K562 (cell line): ENCODE measurements around the gene EPOP. TPM values are rescaled to one million over a fixed set of nuclear protein-coding genes. Genes with fewer than 3 reads are reported as not detected.

Experiments used
- C11orf30 ChIP-seq: fragments of 450-650 bp; IDR thresholded peaks from 2 replicates; pipeline ENCODE4 v1.6.1; 2016; ENCODE audit warnings: low read depth, mild to moderate bottlenecking
- EWSR1 ChIP-seq: fragments of 450-650 bp; IDR thresholded peaks from 2 replicates; pipeline ENCODE4 v1.6.1; 2018; ENCODE audit warnings: borderline replicate concordance, mild to moderate bottlenecking, low read depth, moderate library complexity; ENCODE audit not compliant: partially characterized antibody
- KDM4B ChIP-seq, 2 experiments: fragments of 450-650 bp in 1 of 2; sonication (generic) in 1 of 2; IDR thresholded peaks; 2 replicates each; pipeline ENCODE4 v1.6.1; 2016 to 2017; ENCODE audit warnings: borderline replicate concordance in 2 of 2, antibody characterized with exemption in 1 of 2, low read depth in 1 of 2, mild to moderate bottlenecking in 1 of 2
- MXI1 ChIP-seq: IDR thresholded peaks from 2 replicates; pipeline ENCODE4 v1.6.1; 2011; ENCODE audit warnings: low read depth, mild to moderate bottlenecking, improper control_type of control experiment, low read length
- SMAD2 ChIP-seq: fragments of 150-350 bp; IDR thresholded peaks from 2 replicates; pipeline ENCODE4 v1.6.1; 2014; ENCODE audit warnings: low read depth, mild to moderate bottlenecking, low read length
- SMAD3 ChIP-seq: fragments of 450-650 bp; formaldehyde crosslinking; conservative IDR thresholded peaks from 2 replicates; pipeline ENCODE4 v1.4.0; 2020; ENCODE audit warnings: mild to moderate bottlenecking
- TRIM28 ChIP-seq: fragments of 450-650 bp; IDR thresholded peaks from 2 replicates; pipeline ENCODE4 v1.6.1; 2017
- ZNF3 ChIP-seq: fragments of 250-450 bp; sonication (Bioruptor Pico); IDR thresholded peaks from 2 replicates; pipeline ENCODE4 v1.5.0; 2021; ENCODE audit warnings: mild to moderate bottlenecking, moderate library complexity
- ZNF507 ChIP-seq: conservative IDR thresholded peaks from 2 replicates; pipeline ENCODE4 v1.6.1; 2017; ENCODE audit warnings: missing genetic modification characterization, missing compliant biosample characterization
- polyA plus RNA-seq, 8 experiments: library from polyadenylated mRNA; depleted of rRNA in 4 of 8; stranded (reverse) in 5 of 8; unstranded in 3 of 8; fragments of >200 nt; fragmentation: Nextera tagmentation in 2 of 8; fragmentation: Illumina TruSeq in 1 of 8; extraction: Ambion mirVana in 2 of 8; extraction: Trizol in 1 of 8; gene quantifications; 2 replicates each; pipeline versions ENCODE4 v1.2.1 to v1.2.3, GENCODE V29; 2011 to 2014; ENCODE audit warnings: inconsistent platforms in 1 of 8, missing spikeins in 1 of 8
- total RNA-seq, 7 experiments: library from RNA; depleted of rRNA in 6 of 7; stranded (reverse); fragments of >200 nt in 6 of 7; fragmentation: Illumina TruSeq in 2 of 7; extraction: Trizol in 2 of 7; gene quantifications; 2 replicates each; pipeline versions ENCODE4 v1.2.1 to v1.2.3, GENCODE V29; 2011 to 2021; ENCODE audit warnings: low replicate concordance in 1 of 7
- TF ChIP-seq, protein P1 (sequence below): fragments of 250-450 bp; sonication (Bioruptor Pico); IDR thresholded peaks from 2 replicates; pipeline ENCODE4 v1.5.0; 2021
- TF ChIP-seq, protein P2 (sequence below): sonication (generic); formaldehyde crosslinking; IDR thresholded peaks from 2 replicates; pipeline ENCODE4 v1.8.0; 2023; ENCODE audit warnings: missing genetic modification reagents, mild to moderate bottlenecking, borderline replicate concordance
- TF ChIP-seq, protein P3 (sequence below): fragments of 250-450 bp; sonication (Bioruptor Pico); IDR thresholded peaks from 2 replicates; pipeline ENCODE4 v1.4.0; 2020; ENCODE audit warnings: mild to moderate bottlenecking, moderate library complexity
- TF ChIP-seq, protein P4 (sequence below): fragments of 450-650 bp; formaldehyde crosslinking; IDR thresholded peaks from 2 replicates; pipeline ENCODE4 v1.4.0; 2020; ENCODE audit warnings: mild to moderate bottlenecking, mixed read lengths
- TF ChIP-seq, protein P5 (sequence below): fragments of 450-650 bp; formaldehyde crosslinking; IDR thresholded peaks from 2 replicates; pipeline ENCODE4 v1.4.0; 2020; ENCODE audit warnings: mild to moderate bottlenecking

EPOP gene
- total and polyA plus RNA-seq, 9 of the 15 experiments (the other 6 are each of a cell fraction or from before 2014, with no cell fraction given) = 0.41 to 10.6 (median 4.6) TPM

DNA sequence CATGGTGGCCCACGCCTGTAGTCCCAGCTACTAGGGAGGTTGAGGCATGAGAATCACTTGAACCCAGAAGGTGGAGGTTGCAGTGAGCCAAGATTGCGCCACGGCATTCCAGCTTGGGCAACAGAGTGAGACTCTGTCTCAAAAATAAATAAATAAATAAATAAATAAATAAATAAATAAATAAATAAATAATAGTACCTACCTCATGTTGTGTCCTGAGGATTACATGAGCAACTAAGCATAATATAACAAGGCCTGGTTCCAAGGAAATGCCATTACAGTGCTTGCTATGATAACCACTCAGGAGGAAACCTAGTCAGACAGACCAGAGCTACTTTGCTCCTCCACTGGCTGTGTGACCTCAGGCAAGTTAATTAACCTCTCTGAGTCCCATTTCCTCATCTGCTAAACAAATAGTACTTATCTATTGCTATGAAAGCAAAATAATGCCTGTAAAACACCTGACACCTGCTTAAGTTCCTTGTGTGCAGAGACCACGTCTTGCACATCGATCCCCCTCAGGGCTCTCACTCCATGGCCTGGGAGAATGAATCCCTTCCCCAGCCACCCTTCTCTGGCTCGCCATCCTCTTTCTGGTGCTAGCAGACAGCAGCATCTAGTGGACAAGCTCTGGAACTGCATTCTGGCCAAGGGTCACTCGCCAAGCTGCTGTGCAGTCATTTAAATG lies 7.5 kb downstream of the EPOP start (continued):
- TF ChIP-seq, protein P1, sequence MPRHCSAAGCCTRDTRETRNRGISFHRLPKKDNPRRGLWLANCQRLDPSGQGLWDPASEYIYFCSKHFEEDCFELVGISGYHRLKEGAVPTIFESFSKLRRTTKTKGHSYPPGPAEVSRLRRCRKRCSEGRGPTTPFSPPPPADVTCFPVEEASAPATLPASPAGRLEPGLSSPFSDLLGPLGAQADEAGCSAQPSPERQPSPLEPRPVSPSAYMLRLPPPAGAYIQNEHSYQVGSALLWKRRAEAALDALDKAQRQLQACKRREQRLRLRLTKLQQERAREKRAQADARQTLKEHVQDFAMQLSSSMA (CRISPR knock-in tag) = no peak
- no peak for TF ChIP-seq ZNF3
- no peak for TF ChIP-seq TRIM28
- no peak for TF ChIP-seq KDM4B (IDR thresholded peaks at IDR 0.05; ENCODE audit: borderline replicate concordance in 2 of 2, low read depth in 1 of 2)
- TF ChIP-seq, protein P2, sequence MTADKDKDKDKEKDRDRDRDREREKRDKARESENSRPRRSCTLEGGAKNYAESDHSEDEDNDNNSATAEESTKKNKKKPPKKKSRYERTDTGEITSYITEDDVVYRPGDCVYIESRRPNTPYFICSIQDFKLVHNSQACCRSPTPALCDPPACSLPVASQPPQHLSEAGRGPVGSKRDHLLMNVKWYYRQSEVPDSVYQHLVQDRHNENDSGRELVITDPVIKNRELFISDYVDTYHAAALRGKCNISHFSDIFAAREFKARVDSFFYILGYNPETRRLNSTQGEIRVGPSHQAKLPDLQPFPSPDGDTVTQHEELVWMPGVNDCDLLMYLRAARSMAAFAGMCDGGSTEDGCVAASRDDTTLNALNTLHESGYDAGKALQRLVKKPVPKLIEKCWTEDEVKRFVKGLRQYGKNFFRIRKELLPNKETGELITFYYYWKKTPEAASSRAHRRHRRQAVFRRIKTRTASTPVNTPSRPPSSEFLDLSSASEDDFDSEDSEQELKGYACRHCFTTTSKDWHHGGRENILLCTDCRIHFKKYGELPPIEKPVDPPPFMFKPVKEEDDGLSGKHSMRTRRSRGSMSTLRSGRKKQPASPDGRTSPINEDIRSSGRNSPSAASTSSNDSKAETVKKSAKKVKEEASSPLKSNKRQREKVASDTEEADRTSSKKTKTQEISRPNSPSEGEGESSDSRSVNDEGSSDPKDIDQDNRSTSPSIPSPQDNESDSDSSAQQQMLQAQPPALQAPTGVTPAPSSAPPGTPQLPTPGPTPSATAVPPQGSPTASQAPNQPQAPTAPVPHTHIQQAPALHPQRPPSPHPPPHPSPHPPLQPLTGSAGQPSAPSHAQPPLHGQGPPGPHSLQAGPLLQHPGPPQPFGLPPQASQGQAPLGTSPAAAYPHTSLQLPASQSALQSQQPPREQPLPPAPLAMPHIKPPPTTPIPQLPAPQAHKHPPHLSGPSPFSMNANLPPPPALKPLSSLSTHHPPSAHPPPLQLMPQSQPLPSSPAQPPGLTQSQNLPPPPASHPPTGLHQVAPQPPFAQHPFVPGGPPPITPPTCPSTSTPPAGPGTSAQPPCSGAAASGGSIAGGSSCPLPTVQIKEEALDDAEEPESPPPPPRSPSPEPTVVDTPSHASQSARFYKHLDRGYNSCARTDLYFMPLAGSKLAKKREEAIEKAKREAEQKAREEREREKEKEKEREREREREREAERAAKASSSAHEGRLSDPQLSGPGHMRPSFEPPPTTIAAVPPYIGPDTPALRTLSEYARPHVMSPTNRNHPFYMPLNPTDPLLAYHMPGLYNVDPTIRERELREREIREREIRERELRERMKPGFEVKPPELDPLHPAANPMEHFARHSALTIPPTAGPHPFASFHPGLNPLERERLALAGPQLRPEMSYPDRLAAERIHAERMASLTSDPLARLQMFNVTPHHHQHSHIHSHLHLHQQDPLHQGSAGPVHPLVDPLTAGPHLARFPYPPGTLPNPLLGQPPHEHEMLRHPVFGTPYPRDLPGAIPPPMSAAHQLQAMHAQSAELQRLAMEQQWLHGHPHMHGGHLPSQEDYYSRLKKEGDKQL (CRISPR knock-in tag) = no peak
- TF ChIP-seq MXI1 = no peak
- TF ChIP-seq C11orf30 = no peak
- TF ChIP-seq, protein P3, sequence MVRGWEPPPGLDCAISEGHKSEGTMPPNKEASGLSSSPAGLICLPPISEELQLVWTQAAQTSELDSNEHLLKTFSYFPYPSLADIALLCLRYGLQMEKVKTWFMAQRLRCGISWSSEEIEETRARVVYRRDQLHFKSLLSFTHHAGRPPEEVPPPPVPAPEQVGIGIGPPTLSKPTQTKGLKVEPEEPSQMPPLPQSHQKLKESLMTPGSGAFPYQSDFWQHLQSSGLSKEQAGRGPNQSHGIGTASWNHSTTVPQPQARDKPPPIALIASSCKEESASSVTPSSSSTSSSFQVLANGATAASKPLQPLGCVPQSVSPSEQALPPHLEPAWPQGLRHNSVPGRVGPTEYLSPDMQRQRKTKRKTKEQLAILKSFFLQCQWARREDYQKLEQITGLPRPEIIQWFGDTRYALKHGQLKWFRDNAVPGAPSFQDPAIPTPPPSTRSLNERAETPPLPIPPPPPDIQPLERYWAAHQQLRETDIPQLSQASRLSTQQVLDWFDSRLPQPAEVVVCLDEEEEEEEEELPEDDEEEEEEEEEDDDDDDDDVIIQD (CRISPR knock-in tag) = no peak
- TF ChIP-seq SMAD3 (CRISPR knock-in tag) = no peak
- TF ChIP-seq ZNF507 (tag) = no peak
- no peak for TF ChIP-seq EWSR1
- TF ChIP-seq, protein P4, sequence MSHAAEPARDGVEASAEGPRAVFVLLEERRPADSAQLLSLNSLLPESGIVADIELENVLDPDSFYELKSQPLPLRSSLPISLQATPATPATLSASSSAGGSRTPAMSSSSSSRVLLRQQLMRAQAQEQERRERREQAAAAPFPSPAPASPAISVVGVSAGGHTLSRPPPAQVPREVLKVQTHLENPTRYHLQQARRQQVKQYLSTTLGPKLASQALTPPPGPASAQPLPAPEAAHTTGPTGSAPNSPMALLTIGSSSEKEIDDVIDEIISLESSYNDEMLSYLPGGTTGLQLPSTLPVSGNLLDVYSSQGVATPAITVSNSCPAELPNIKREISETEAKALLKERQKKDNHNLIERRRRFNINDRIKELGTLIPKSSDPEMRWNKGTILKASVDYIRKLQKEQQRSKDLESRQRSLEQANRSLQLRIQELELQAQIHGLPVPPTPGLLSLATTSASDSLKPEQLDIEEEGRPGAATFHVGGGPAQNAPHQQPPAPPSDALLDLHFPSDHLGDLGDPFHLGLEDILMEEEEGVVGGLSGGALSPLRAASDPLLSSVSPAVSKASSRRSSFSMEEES = no peak
- TF ChIP-seq, protein P5, sequence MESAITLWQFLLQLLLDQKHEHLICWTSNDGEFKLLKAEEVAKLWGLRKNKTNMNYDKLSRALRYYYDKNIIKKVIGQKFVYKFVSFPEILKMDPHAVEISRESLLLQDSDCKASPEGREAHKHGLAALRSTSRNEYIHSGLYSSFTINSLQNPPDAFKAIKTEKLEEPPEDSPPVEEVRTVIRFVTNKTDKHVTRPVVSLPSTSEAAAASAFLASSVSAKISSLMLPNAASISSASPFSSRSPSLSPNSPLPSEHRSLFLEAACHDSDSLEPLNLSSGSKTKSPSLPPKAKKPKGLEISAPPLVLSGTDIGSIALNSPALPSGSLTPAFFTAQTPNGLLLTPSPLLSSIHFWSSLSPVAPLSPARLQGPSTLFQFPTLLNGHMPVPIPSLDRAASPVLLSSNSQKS (CRISPR knock-in tag) = no peak
- no peak for TF ChIP-seq SMAD2
